ENCODE measurements around the gene USP10. TPM values are rescaled to one million over a fixed set of nuclear protein-coding genes. Genes with fewer than 3 reads are reported as not detected.

Gene USP10
- total RNA-seq, 1 donor from 2014 or later, result 128 TPM

DNA sequence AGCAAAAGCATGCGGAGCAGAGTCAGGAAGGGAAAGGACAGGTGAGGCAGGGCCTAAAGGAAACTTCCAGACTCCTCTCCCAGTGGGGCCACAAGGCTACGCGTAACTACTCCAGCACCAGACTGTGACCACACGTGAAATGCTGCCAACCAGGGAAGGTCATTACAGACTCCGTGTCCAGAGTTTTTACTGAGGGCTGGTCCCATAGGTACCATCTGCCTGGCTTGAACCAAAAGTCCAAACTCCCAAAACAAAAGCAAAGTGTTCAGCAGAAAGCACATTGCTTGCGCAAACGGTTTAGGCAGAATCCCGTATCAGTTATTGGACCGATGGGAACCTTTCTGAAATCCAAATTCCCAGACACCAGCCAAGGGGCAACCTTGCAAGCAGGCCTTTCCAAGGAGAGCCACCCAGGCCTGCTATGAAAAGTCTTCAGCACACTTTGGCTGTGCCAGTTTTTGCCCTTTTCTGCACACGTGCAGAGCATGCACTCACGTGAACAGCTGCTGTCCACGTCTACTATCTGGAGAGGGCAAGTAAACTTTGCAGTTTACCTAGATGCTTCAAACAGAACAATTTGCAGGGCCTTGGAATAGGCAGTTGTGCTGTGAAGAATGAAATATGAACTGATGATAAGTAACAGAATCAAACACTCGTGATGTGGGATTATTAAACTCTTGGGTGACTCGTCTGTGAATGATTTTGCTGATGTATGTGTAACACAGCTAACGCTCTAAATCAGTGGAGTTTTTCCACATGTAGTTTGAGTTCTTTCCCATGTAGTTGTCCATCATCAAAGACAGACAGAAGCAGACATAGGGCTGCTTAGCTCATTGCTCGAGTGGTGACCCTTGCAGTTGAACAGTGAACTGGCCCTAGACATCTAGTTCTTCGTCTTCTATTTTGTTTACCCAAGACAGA lies 61.9 kb downstream of the USP10 start:
- Mint-ChIP-seq H3K4me1 (peaks cover 23% of the 10 kb centered on the region), H3K4me3 (no peak overlapping the region), H3K36me3 (peaks cover 42% of the 10 kb centered on the region), H3K9me3 (no peaks in the 10 kb centered on the region), H3K27me3 (ENCODE audit: low read depth) (no peaks in the 10 kb centered on the region), H3K27ac (no peak overlapping the region)
- DNase-seq (ENCODE audit: low spot score in 2 of 2, unreplicated experiment in 2 of 2), result no peak
- TF ChIP-seq CTCF (IDR thresholded peaks at IDR 0.05; ENCODE audit: unreplicated experiment), result no peak

DNA sequence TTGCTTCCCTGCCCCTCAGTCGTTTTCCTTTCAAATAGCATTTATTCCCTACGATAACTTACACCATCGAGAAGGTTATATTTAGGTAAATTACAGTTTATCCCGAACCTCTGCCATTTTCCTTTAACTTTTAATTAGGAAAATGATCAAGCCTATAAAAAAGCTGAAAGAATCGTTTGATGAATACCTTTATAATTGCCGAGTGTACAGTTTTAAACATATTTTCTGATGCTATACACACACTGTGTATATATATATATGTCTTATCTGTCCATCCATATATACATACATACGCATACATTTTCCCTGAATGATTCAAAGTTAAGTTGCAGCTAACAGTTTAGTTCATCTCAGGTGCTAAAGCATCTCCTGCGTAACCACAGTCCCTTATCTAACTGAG lies 63.4 kb downstream of the USP10 start:
- H3K27ac Mint-ChIP-seq, result no peak overlapping the region
- no peak for TF ChIP-seq CTCF (IDR thresholded peaks at IDR 0.05; ENCODE audit: unreplicated experiment)
- DNase-seq (ENCODE audit: low spot score in 2 of 2, unreplicated experiment in 2 of 2), result no peak
- H3K4me1 Mint-ChIP-seq, result peaks cover 29% of the 10 kb centered on the region
- no peaks in the 10 kb centered on the region for H3K27me3 Mint-ChIP-seq (ENCODE audit: low read depth)
- no peaks in the 10 kb centered on the region for H3K9me3 Mint-ChIP-seq
- H3K4me3 Mint-ChIP-seq, result no peak overlapping the region
- peaks cover 46% of the 10 kb centered on the region for H3K36me3 Mint-ChIP-seq

DNA sequence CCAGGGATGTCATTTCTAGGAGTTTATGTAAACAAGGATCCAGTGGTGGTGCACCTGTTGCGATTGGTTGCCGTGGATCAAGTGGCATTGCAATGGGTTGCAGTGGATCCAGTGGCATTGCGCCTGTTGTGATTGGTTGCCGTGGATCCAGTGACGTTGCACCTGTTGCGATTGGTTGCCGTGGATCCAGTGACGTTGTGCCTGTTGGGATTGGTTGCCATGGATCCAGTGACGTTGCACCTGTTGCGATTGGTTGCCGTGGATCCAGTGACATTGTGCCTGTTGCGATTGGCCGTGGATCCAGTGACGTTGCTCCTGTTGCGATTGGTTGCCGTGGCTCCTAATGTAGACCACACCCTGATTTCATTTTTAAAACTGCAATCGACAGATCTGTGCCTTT lies 63.8 kb downstream of the USP10 start:
- Mint-ChIP-seq H3K27me3 (ENCODE audit: low read depth) (no peaks in the 10 kb centered on the region), H3K9me3 (no peaks in the 10 kb centered on the region)

DNA sequence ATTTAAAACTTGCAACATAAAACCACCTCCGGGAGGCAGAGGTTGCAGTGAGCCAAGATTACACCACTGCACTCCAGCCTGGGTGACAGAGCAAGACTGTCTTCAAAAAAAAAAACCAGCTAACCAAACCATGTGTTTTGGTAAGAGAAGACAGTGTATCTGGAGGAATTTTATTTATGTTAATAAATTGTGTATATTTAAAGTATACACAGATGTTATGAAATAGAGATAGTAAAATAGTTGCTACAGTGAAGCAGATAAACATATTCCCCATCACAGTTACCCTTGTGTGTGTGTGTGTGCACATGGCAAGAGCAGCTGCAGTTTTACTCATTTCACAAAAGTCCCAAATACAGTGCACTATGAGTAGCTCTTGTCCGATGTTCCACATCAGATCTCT lies 65.2 kb downstream of the USP10 start:
- DNase-seq (ENCODE audit: low spot score in 2 of 2, unreplicated experiment in 2 of 2), result no peak
- Mint-ChIP-seq H3K4me3 (no peak overlapping the region), H3K27ac (no peak overlapping the region), H3K4me1 (peaks cover 31% of the 10 kb centered on the region), H3K27me3 (ENCODE audit: low read depth) (no peaks in the 10 kb centered on the region), H3K36me3 (peaks cover 57% of the 10 kb centered on the region), H3K9me3 (no peaks in the 10 kb centered on the region)
- TF ChIP-seq CTCF (IDR thresholded peaks at IDR 0.05; ENCODE audit: unreplicated experiment), result no peak

More for the DNA sequence above, 63.8 kb downstream of the USP10 start:
- Mint-ChIP-seq H3K4me3 (no peak overlapping the region), H3K4me1 (peaks cover 29% of the 10 kb centered on the region), H3K27ac (no peak overlapping the region), H3K36me3 (peaks cover 46% of the 10 kb centered on the region)
- no peak for DNase-seq (ENCODE audit: low spot score in 2 of 2, unreplicated experiment in 2 of 2)
- no peak for TF ChIP-seq CTCF (IDR thresholded peaks at IDR 0.05; ENCODE audit: unreplicated experiment)

GRCh38 chr16:84765616-84766580 lies 66.1 kb downstream of the USP10 start:
- Mint-ChIP-seq H3K36me3 (peaks cover 58% of the 10 kb centered on the region), H3K4me3 (no peak overlapping the region), H3K27me3 (ENCODE audit: low read depth) (no peaks in the 10 kb centered on the region), H3K27ac (peak overlapping the region; percentile 88), H3K9me3 (no peaks in the 10 kb centered on the region), H3K4me1 (peaks cover 31% of the 10 kb centered on the region)
- no peak for DNase-seq (ENCODE audit: low spot score in 2 of 2, unreplicated experiment in 2 of 2)
- TF ChIP-seq CTCF (IDR thresholded peaks at IDR 0.05; ENCODE audit: unreplicated experiment), result no peak

All from mesothelial cell of epicardium (in vitro differentiated cells).